ENCODE measurements around the gene PRMT7.

PRMT7 gene

GRCh38 chr16:68319185-68319908, 8.5 kb downstream of the PRMT7 start:
- 94% methylated on average over 5 of the region's 6 CpGs for WGBS (ENCODE audit: insufficient coverage)
- peaks cover 11 to 61% (median 44%) of the 10 kb centered on the region in 4 experiments for H3K36me3 ChIP-seq (ENCODE audit: control insufficient read depth in 4 of 4, insufficient read depth in 4 of 4, low read length in 3 of 4)
- POLR2A ChIA-PET = no interaction called here
- no peaks in the 10 kb centered on the region for H3K9me3 ChIP-seq (ENCODE audit: control extremely low read depth in 1 of 5, control insufficient read depth in 4 of 5, insufficient read depth in 2 of 5, low read depth in 1 of 5, low read length in 4 of 5)
- H3K27me3 ChIP-seq (replicated peaks in 2 of 5; ENCODE audit: control insufficient read depth in 4 of 5, insufficient read depth in 5 of 5, low read length in 4 of 5) = no peaks in the 10 kb centered on the region
- H3K4me1 ChIP-seq (ENCODE audit: control extremely low read depth in 1 of 4, control insufficient read depth in 4 of 4, insufficient read depth in 4 of 4, low read length in 3 of 4) = no peaks in the 10 kb centered on the region
- no peak overlapping the region for H3K27ac ChIP-seq (ENCODE audit: insufficient read depth in 1 of 2, low read depth in 1 of 2, low read length in 2 of 2, poor library complexity in 1 of 2, severe bottlenecking in 2 of 2)
- H3K4me3 ChIP-seq (ENCODE audit: control insufficient read depth in 1 of 7, extremely low read depth in 1 of 7, insufficient read depth in 4 of 7, low read depth in 2 of 7, low read length in 6 of 7) = no peak overlapping the region
- CTCF ChIA-PET = interaction anchor here (1.5 to 12.4 kb wide), 4 partner anchors 9 to 79 kb away, joined by 4 to 262 read pairs (median 8); partner anchors contain the start of gene SLC7A6
- no peak for DNase-seq

- H3K27me3 ChIP-seq (replicated peaks in 2 of 5; ENCODE audit: control insufficient read depth in 4 of 5, insufficient read depth in 5 of 5, low read length in 4 of 5) = no peaks in the 10 kb centered on the region
- DNase-seq = no peak
- H3K36me3 ChIP-seq (ENCODE audit: control insufficient read depth in 4 of 4, insufficient read depth in 4 of 4, low read length in 3 of 4) = peaks cover 7 to 53% (median 41%) of the 10 kb centered on the region in 4 experiments
- no peak overlapping the region for H3K27ac ChIP-seq (ENCODE audit: insufficient read depth in 1 of 2, low read depth in 1 of 2, low read length in 2 of 2, poor library complexity in 1 of 2, severe bottlenecking in 2 of 2)
- ChIA-PET POLR2A (no interaction called here), CTCF (interaction anchor here (1.2 to 12.4 kb wide), 3 partner anchors 63 to 86 kb away, joined by 4 to 262 read pairs (median 72); partner anchors contain the start of genes PLA2G15 and SLC7A6)
- peaks cover 0 to 3% (median 1%) of the 10 kb centered on the region in 4 experiments for H3K4me1 ChIP-seq (ENCODE audit: control extremely low read depth in 1 of 4, control insufficient read depth in 4 of 4, insufficient read depth in 4 of 4, low read length in 3 of 4)
- WGBS (ENCODE audit: insufficient coverage) = 100% methylated on average over 5 of the region's 5 CpGs
- H3K9me3 ChIP-seq (ENCODE audit: control extremely low read depth in 1 of 5, control insufficient read depth in 4 of 5, insufficient read depth in 2 of 5, low read depth in 1 of 5, low read length in 4 of 5) = no peaks in the 10 kb centered on the region
- H3K4me3 ChIP-seq (ENCODE audit: control insufficient read depth in 1 of 7, extremely low read depth in 1 of 7, insufficient read depth in 4 of 7, low read depth in 2 of 7, low read length in 6 of 7) = no peak overlapping the region
These were observed 13.5 kb downstream of the PRMT7 start for GRCh38 chr16:68324336-68324735.

- ChIA-PET CTCF (interaction anchor here (0.6 to 12.4 kb wide), 5 partner anchors 10 to 87 kb away, joined by 3 to 262 read pairs (median 4); partner anchors contain the start of genes PLA2G15 and SLC7A6), POLR2A (no interaction called here)
- Histone ChIP-seq H3K4me1 (ENCODE audit: control extremely low read depth in 1 of 4, control insufficient read depth in 4 of 4, insufficient read depth in 4 of 4, low read length in 3 of 4) (peaks cover 0 to 3% (median 1%) of the 10 kb centered on the region in 4 experiments), H3K27me3 (replicated peaks in 2 of 5; ENCODE audit: control insufficient read depth in 4 of 5, insufficient read depth in 5 of 5, low read length in 4 of 5) (no peaks in the 10 kb centered on the region), H3K27ac (ENCODE audit: insufficient read depth in 1 of 2, low read depth in 1 of 2, low read length in 2 of 2, poor library complexity in 1 of 2, severe bottlenecking in 2 of 2) (no peak overlapping the region), H3K9me3 (ENCODE audit: control extremely low read depth in 1 of 5, control insufficient read depth in 4 of 5, insufficient read depth in 2 of 5, low read depth in 1 of 5, low read length in 4 of 5) (no peaks in the 10 kb centered on the region), H3K36me3 (ENCODE audit: control insufficient read depth in 4 of 4, insufficient read depth in 4 of 4, low read length in 3 of 4) (peaks cover 7 to 49% (median 39%) of the 10 kb centered on the region in 4 experiments), H3K4me3 (ENCODE audit: control insufficient read depth in 1 of 7, extremely low read depth in 1 of 7, insufficient read depth in 4 of 7, low read depth in 2 of 7, low read length in 6 of 7) (no peak overlapping the region)
- no peak for DNase-seq
- 94% methylated on average over 8 of the region's 8 CpGs for WGBS (ENCODE audit: insufficient coverage)
These were observed 14.1 kb downstream of the PRMT7 start for GRCh38 chr16:68324780-68325357.

GRCh38 chr16:68328151-68328859, 17.5 kb downstream of the PRMT7 start:
- Histone ChIP-seq H3K36me3 (ENCODE audit: control insufficient read depth in 4 of 4, insufficient read depth in 4 of 4, low read length in 3 of 4) (peaks cover 7 to 37% (median 24%) of the 10 kb centered on the region in 4 experiments), H3K27ac (ENCODE audit: insufficient read depth in 1 of 2, low read depth in 1 of 2, low read length in 2 of 2, poor library complexity in 1 of 2, severe bottlenecking in 2 of 2) (no peak overlapping the region), H3K27me3 (replicated peaks in 2 of 5; ENCODE audit: control insufficient read depth in 4 of 5, insufficient read depth in 5 of 5, low read length in 4 of 5) (no peaks in the 10 kb centered on the region), H3K4me1 (ENCODE audit: control extremely low read depth in 1 of 4, control insufficient read depth in 4 of 4, insufficient read depth in 4 of 4, low read length in 3 of 4) (peaks cover 5 to 28% (median 22%) of the 10 kb centered on the region in 4 experiments), H3K9me3 (ENCODE audit: control extremely low read depth in 1 of 5, control insufficient read depth in 4 of 5, insufficient read depth in 2 of 5, low read depth in 1 of 5, low read length in 4 of 5) (no peaks in the 10 kb centered on the region), H3K4me3 (ENCODE audit: control insufficient read depth in 1 of 7, extremely low read depth in 1 of 7, insufficient read depth in 4 of 7, low read depth in 2 of 7, low read length in 6 of 7) (no peak overlapping the region)
- ChIA-PET POLR2A (interaction anchor here (0.7 to 2.2 kb wide), 2 partner anchors 64 to 356 kb away, joined by 3 to 9 read pairs; partner anchors contain the start of gene SLC7A6), CTCF (interaction anchor here (0.8 to 12.4 kb wide), 27 partner anchors 8 to 211 kb away, joined by 3 to 262 read pairs (median 5); partner anchors contain the start of genes ESRP2, PLA2G15, PRMT7 and SLC7A6)
- WGBS (ENCODE audit: insufficient coverage) = 48% methylated on average over 12 of the region's 13 CpGs
- peak; percentile 87 to 93 (median 91) for DNase-seq

GRCh38 chr16:68328860-68329390, 18.1 kb downstream of the PRMT7 start:
- DNase-seq = no peak
- Histone ChIP-seq H3K27ac (ENCODE audit: insufficient read depth in 1 of 2, low read depth in 1 of 2, low read length in 2 of 2, poor library complexity in 1 of 2, severe bottlenecking in 2 of 2) (no peak overlapping the region), H3K4me3 (ENCODE audit: control insufficient read depth in 1 of 7, extremely low read depth in 1 of 7, insufficient read depth in 4 of 7, low read depth in 2 of 7, low read length in 6 of 7) (no peak overlapping the region), H3K27me3 (replicated peaks in 2 of 5; ENCODE audit: control insufficient read depth in 4 of 5, insufficient read depth in 5 of 5, low read length in 4 of 5) (no peaks in the 10 kb centered on the region), H3K9me3 (ENCODE audit: control extremely low read depth in 1 of 5, control insufficient read depth in 4 of 5, insufficient read depth in 2 of 5, low read depth in 1 of 5, low read length in 4 of 5) (no peaks in the 10 kb centered on the region), H3K4me1 (ENCODE audit: control extremely low read depth in 1 of 4, control insufficient read depth in 4 of 4, insufficient read depth in 4 of 4, low read length in 3 of 4) (peaks cover 5 to 35% (median 25%) of the 10 kb centered on the region in 4 experiments), H3K36me3 (ENCODE audit: control insufficient read depth in 4 of 4, insufficient read depth in 4 of 4, low read length in 3 of 4) (peaks cover 7 to 40% (median 22%) of the 10 kb centered on the region in 4 experiments)
- 40% methylated on average over 3 of the region's 3 CpGs for WGBS (ENCODE audit: insufficient coverage)
- ChIA-PET POLR2A (interaction anchor here (2.2 kb wide), 1 partner anchor 65 kb away, joined by 9 read pairs; the partner anchor contains the start of gene SLC7A6), CTCF (interaction anchor here (0.8 to 12.4 kb wide), 28 partner anchors 9 to 212 kb away, joined by 3 to 262 read pairs (median 6); partner anchors contain the start of genes ESRP2, PLA2G15, PRMT7 and SLC7A6)

GRCh38 chr16:68331879-68332410, 21.1 kb downstream of the PRMT7 start:
- CTCF ChIA-PET = interaction anchor here (0.8 to 4.0 kb wide), 7 partner anchors 17 to 91 kb away, joined by 3 to 26 read pairs (median 4); partner anchors contain the start of gene SLC7A6
- Histone ChIP-seq H3K9me3 (ENCODE audit: control extremely low read depth in 1 of 5, control insufficient read depth in 4 of 5, insufficient read depth in 2 of 5, low read depth in 1 of 5, low read length in 4 of 5) (no peaks in the 10 kb centered on the region), H3K27me3 (replicated peaks in 2 of 5; ENCODE audit: control insufficient read depth in 4 of 5, insufficient read depth in 5 of 5, low read length in 4 of 5) (no peaks in the 10 kb centered on the region), H3K36me3 (ENCODE audit: control insufficient read depth in 4 of 4, insufficient read depth in 4 of 4, low read length in 3 of 4) (peaks cover 5 to 31% (median 15%) of the 10 kb centered on the region in 4 experiments), H3K4me1 (ENCODE audit: control extremely low read depth in 1 of 4, control insufficient read depth in 4 of 4, insufficient read depth in 4 of 4, low read length in 3 of 4) (peaks cover 5 to 41% (median 25%) of the 10 kb centered on the region in 4 experiments), H3K27ac (ENCODE audit: insufficient read depth in 1 of 2, low read depth in 1 of 2, low read length in 2 of 2, poor library complexity in 1 of 2, severe bottlenecking in 2 of 2) (peak overlapping the region in 1 of 2 experiments; percentile 40), H3K4me3 (ENCODE audit: control insufficient read depth in 1 of 7, extremely low read depth in 1 of 7, insufficient read depth in 4 of 7, low read depth in 2 of 7, low read length in 6 of 7) (peak overlapping the region in 3 of 7 experiments; percentile 26 to 43 (median 42))
- 26% methylated on average over 4 of the region's 4 CpGs for WGBS (ENCODE audit: insufficient coverage)
- POLR2A ChIA-PET = interaction anchor here (0.7 to 1.5 kb wide), 3 partner anchors 47 to 347 kb away, joined by 3 to 4 read pairs (median 4); partner anchors contain the start of gene PLA2G15
- no peak for DNase-seq
